Upper lobe of left lung (tissue), 6 donors: ENCODE measurements around the gene ATN1. TPM values are rescaled to one million over a fixed set of nuclear protein-coding genes. Genes with fewer than 3 reads are reported as not detected.

Source experiments
- ATAC-seq, 2 donors: fragments of 200-7000 bp; cut with Tn5 transposase; one replicate each; pipeline ENCODE4 v1.9.1; 2022; ENCODE audit warnings: mild to moderate bottlenecking in 2 of 2, moderate library complexity in 2 of 2; ENCODE audit not compliant: low FRiP score in 2 of 2
- DNase-seq, 2 donors: peaks; one replicate each; pipeline ENCODE4 v3.0.0-alpha.2; 2019 to 2020
- H3K27ac ChIP-seq, 4 donors: fragments of 200-600 bp; sonication (generic); one replicate each; pipeline ENCODE4 v1.5.1; 2016 to 2019
- H3K27me3 ChIP-seq, 4 donors: fragments of 200-600 bp; sonication (generic); one replicate each; pipeline ENCODE4 v1.5.1; 2017 to 2019
- H3K36me3 ChIP-seq, 4 donors: fragments of 200-600 bp; sonication (generic); one replicate each; pipeline ENCODE4 v1.5.1; 2016 to 2019
- H3K4me1 ChIP-seq, 4 donors: fragments of 200-600 bp; sonication (generic); one replicate each; pipeline ENCODE4 v1.5.1; 2018 to 2019
- H3K4me3 ChIP-seq, 4 donors: fragments of 200-600 bp; sonication (generic); one replicate each; pipeline ENCODE4 v1.5.1; 2017 to 2019; ENCODE audit warnings: mild to moderate bottlenecking in 2 of 4, moderate library complexity in 1 of 4
- H3K9me3 ChIP-seq, 4 donors: fragments of 200-600 bp; sonication (generic); one replicate each; pipeline ENCODE4 v1.5.1; 2018 to 2019
- CTCF ChIP-seq, 6 experiments: fragments of 450-650 bp in 4 of 6; fragments of 200-600 bp in 2 of 6; sonication (generic) in 2 of 6; IDR thresholded peaks; one replicate each; pipeline ENCODE4 v1.5.1; 2016 to 2019; ENCODE audit warnings: antibody characterized with exemption in 6 of 6
- EP300 ChIP-seq, 4 donors: sonication (generic); formaldehyde crosslinking; IDR thresholded peaks; one replicate each; pipeline ENCODE4 v1.5.1; 2017; ENCODE audit warnings: antibody characterized with exemption in 4 of 4, control low read depth in 2 of 4
- POLR2A ChIP-seq, 4 donors: fragments of 450-650 bp; IDR thresholded peaks; one replicate each; pipeline ENCODE4 v1.5.1; 2016 to 2017; ENCODE audit warnings: antibody characterized with exemption in 4 of 4, mild to moderate bottlenecking in 2 of 4
- POLR2AphosphoS5 ChIP-seq, 2 donors: sonication (generic); formaldehyde crosslinking; IDR thresholded peaks; one replicate each; pipeline ENCODE4 v1.5.1; 2017; ENCODE audit warnings: antibody characterized with exemption in 2 of 2
- WGBS, 2 donors: methylation state at CpG; one replicate each; pipeline ENCODE4 v1.1.5; 2017 to 2018; 5-methylcytosine and 5-hydroxymethylcytosine counted together
- total RNA-seq, 6 donors: library from RNA; depleted of rRNA in 4 of 6; stranded (reverse); fragments of >200 nt in 4 of 6; gene quantifications; one replicate each; pipeline versions ENCODE4 v1.1.0 to v1.2.1, GENCODE V29; 2016 to 2021
- donor health status: DM: no; HTN: no; CAD: no; lungs with moderate emphysema.
- donor health status: DM: no; HTN: yes; CAD: no; lungs with severe emphysema.

ATN1 gene
- total RNA-seq, 6 donors from 2014 or later = 74.7 to 321 (median 133) TPM

GRCh38 chr12:6961695-6962284 lies 34.0 kb downstream of the ATN1 start:
- TF ChIP-seq EP300 (IDR thresholded peaks at IDR 0.05) (no peak), POLR2A (IDR thresholded peaks at IDR 0.05) (peak in 1 of 4 donors; percentile 45), CTCF (IDR thresholded peaks at IDR 0.05) (peak; percentile 9 to 67 (median 36)), POLR2AphosphoS5 (IDR thresholded peaks at IDR 0.05) (no peak)
- peak overlapping the region in 3 of 4 donors; percentile 58 to 64 (median 60) for H3K4me3 ChIP-seq
- no peaks in the 10 kb centered on the region for H3K27me3 ChIP-seq
- 5 to 17% methylated on average over 7 to 16 of the region's 16 CpGs for WGBS, 2 donors
- peak overlapping the region; percentile 89 to 96 (median 90) for H3K27ac ChIP-seq
- peaks cover 54 to 77% (median 71%) of the 10 kb centered on the region in 4 donors for H3K4me1 ChIP-seq
- H3K36me3 ChIP-seq = peaks cover 8 to 34% (median 21%) of the 10 kb centered on the region in 4 donors
- ATAC-seq (peak; percentile 63 to 75), DNase-seq (peak; percentile 88)
- no peaks in the 10 kb centered on the region for H3K9me3 ChIP-seq

- H3K9me3 ChIP-seq = no peaks in the 10 kb centered on the region
- H3K36me3 ChIP-seq = peaks cover 8 to 40% (median 25%) of the 10 kb centered on the region in 4 donors
- H3K27ac ChIP-seq = peak overlapping the region; percentile 89 to 96 (median 90)
- peak in 2 of 4 donors; percentile 72 to 76 for TF ChIP-seq POLR2A (IDR thresholded peaks at IDR 0.05)
- TF ChIP-seq CTCF (IDR thresholded peaks at IDR 0.05) = no peak
- peak in 1 of 2 donors; percentile 33 for TF ChIP-seq POLR2AphosphoS5 (IDR thresholded peaks at IDR 0.05)
- TF ChIP-seq EP300 (IDR thresholded peaks at IDR 0.05) = no peak
- peak overlapping the region in 3 of 4 donors; percentile 58 to 64 (median 60) for H3K4me3 ChIP-seq
- WGBS, 2 donors = 50 to 52% methylated on average over 14 to 15 of the region's 25 CpGs
- ATAC-seq (peak; percentile 20 to 76), DNase-seq (peak; percentile 83 to 90)
- no peaks in the 10 kb centered on the region for H3K27me3 ChIP-seq
- H3K4me1 ChIP-seq = peaks cover 54 to 70% (median 66%) of the 10 kb centered on the region in 4 donors
These were observed 34.7 kb downstream of the ATN1 start for GRCh38 chr12:6962285-6963015.

- Histone ChIP-seq H3K27me3 (no peaks in the 10 kb centered on the region), H3K4me1 (peaks cover 48 to 63% (median 59%) of the 10 kb centered on the region in 4 donors), H3K36me3 (peaks cover 8 to 40% (median 30%) of the 10 kb centered on the region in 4 donors), H3K4me3 (peak overlapping the region in 3 of 4 donors; percentile 58 to 64 (median 60)), H3K27ac (peak overlapping the region; percentile 89 to 96 (median 90)), H3K9me3 (no peaks in the 10 kb centered on the region)
- TF ChIP-seq EP300 (IDR thresholded peaks at IDR 0.05) (no peak), POLR2AphosphoS5 (IDR thresholded peaks at IDR 0.05) (peak; percentile 40 to 85), POLR2A (IDR thresholded peaks at IDR 0.05) (peak in 3 of 4 donors; percentile 70 to 95 (median 84)), CTCF (IDR thresholded peaks at IDR 0.05) (peak in 2 of 6 experiments; percentile 37 to 59)
- 54 to 77% methylated on average over 27 to 31 of the region's 32 CpGs for WGBS, 2 donors
- ATAC-seq (peak; percentile 34 to 92), DNase-seq (peak; percentile 90 to 92)
These were observed 35.4 kb downstream of the ATN1 start for GRCh38 chr12:6963016-6963731.

- WGBS, 2 donors = 58 to 74% methylated on average over 5 to 17 of the region's 17 CpGs
- no peak for DNase-seq
- Histone ChIP-seq H3K36me3 (peaks cover 8 to 46% (median 35%) of the 10 kb centered on the region in 4 donors), H3K27me3 (no peaks in the 10 kb centered on the region), H3K4me3 (peak overlapping the region; percentile 3 to 64 (median 59)), H3K9me3 (no peaks in the 10 kb centered on the region), H3K4me1 (peaks cover 46 to 61% (median 59%) of the 10 kb centered on the region in 4 donors), H3K27ac (peak overlapping the region; percentile 89 to 96 (median 90))
- no peak for ATAC-seq
- TF ChIP-seq CTCF (IDR thresholded peaks at IDR 0.05) (no peak), POLR2AphosphoS5 (IDR thresholded peaks at IDR 0.05) (no peak), EP300 (IDR thresholded peaks at IDR 0.05) (no peak), POLR2A (IDR thresholded peaks at IDR 0.05) (no peak)
These were observed 36.1 kb downstream of the ATN1 start for GRCh38 chr12:6963791-6964413.
